ENCODE measurements around the gene KCNN2. TPM values are rescaled to one million over a fixed set of nuclear protein-coding genes. Genes with fewer than 3 reads are reported as not detected.

KCNN2 gene
- total and polyA plus RNA-seq, 10 of the 15 experiments (the other 5 are each of a cell fraction or from before 2014, with no cell fraction given): 0.21 to 3.6 (median 0.79) TPM

DNA sequence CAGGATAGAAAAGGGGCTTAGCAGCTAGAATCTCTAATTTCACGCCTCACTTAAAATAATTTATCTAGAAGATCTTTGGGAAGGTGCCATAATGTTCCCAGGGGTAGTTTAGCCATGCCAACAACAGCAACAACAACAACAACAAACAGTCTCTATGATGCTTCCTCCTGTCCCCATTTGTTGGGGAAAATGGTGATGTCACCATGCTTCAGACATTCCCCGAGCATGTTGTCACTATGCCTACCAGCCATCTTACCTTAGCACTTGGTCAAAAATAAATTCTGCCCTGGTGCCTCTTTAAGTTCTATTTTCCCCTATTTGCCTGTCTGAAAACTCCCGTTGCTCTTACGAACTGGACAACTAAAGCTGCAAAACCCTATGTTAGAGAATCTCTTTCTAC is 76.6 kb downstream of the KCNN2 start (continued):
- TF ChIP-seq, protein P1, sequence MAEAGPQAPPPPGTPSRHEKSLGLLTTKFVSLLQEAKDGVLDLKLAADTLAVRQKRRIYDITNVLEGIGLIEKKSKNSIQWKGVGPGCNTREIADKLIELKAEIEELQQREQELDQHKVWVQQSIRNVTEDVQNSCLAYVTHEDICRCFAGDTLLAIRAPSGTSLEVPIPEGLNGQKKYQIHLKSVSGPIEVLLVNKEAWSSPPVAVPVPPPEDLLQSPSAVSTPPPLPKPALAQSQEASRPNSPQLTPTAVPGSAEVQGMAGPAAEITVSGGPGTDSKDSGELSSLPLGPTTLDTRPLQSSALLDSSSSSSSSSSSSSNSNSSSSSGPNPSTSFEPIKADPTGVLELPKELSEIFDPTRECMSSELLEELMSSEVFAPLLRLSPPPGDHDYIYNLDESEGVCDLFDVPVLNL (IDR thresholded peaks at IDR 0.05; ENCODE audit: low read depth, low read length): no peak
- TF ChIP-seq, protein P2, sequence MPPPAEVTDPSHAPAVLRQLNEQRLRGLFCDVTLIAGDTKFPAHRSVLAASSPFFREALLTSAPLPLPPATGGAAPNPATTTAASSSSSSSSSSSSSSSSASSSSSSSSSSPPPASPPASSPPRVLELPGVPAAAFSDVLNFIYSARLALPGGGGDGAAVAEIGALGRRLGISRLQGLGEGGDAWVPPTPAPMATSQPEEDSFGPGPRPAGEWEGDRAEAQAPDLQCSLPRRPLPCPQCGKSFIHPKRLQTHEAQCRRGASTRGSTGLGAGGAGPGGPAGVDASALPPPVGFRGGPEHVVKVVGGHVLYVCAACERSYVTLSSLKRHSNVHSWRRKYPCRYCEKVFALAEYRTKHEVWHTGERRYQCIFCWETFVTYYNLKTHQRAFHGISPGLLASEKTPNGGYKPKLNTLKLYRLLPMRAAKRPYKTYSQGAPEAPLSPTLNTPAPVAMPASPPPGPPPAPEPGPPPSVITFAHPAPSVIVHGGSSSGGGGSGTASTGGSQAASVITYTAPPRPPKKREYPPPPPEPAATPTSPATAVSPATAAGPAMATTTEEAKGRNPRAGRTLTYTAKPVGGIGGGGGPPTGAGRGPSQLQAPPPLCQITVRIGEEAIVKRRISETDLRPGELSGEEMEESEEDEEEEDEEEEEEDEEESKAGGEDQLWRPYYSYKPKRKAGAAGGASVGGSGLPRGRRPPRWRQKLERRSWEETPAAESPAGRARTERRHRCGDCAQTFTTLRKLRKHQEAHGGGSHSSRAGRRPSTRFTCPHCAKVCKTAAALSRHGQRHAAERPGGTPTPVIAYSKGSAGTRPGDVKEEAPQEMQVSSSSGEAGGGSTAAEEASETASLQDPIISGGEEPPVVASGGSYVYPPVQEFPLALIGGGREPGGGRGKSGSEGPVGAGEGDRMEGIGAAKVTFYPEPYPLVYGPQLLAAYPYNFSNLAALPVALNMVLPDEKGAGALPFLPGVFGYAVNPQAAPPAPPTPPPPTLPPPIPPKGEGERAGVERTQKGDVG (CRISPR knock-in tag; IDR thresholded peaks at IDR 0.05): no peak
- TF ChIP-seq RCOR1 (conservative IDR thresholded peaks at IDR 0.05; ENCODE audit: low read depth, low read length): no peak
- TF ChIP-seq NBN (IDR thresholded peaks at IDR 0.05): no peak

DNA sequence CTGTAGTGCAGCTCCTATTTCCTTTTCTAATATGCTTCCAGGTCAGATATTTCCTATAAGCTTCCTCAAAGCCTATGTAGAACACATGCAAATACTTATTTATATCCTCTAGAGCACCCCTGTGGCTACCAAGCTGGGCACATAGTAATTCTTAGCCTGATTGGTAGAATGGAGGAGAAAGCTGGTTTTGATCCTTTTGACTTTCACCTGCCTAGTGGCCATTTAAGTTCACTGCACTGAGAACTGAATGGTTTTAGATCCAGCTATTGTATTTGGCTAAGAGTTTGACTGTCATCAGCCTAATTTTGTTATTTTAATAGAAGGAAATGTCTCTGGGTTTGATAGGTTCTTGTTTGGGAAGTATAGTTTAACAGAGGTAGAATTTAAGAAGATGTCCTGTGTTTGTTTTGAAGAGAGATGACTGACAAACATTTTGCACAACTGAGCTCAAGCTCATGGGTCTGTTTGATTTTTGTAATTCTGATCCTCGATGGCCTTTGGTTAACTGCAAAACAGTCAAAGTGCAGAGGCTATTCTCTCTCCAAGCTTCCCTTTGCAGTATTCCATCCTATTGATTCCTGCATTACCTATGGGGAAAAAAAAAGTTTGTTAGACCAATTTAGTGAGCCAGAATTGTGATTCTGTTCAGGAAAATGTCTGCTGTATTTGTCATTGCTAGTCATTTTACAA is 85.4 kb downstream of the KCNN2 start:
- CTCF ChIA-PET: interaction anchor here (0.6 to 10.8 kb wide), 26 partner anchors 10 to 835 kb away, joined by 3 to 347 read pairs (median 6); partner anchors contain the start of gene KCNN2
- H3K9me3 ChIP-seq (replicated peaks; ENCODE audit: control insufficient read depth, insufficient read depth, low read length): no peaks in the 10 kb centered on the region
- no peaks in the 10 kb centered on the region for H3K4me1 ChIP-seq (ENCODE audit: control insufficient read depth, insufficient read depth, low read length)

More for the DNA sequence above, 85.4 kb downstream of the KCNN2 start:
- Histone ChIP-seq H3K27ac (ENCODE audit: control insufficient read depth, insufficient read depth) (no peak overlapping the region), H4K20me1 (ENCODE audit: control insufficient read depth, insufficient read depth) (no peaks in the 10 kb centered on the region), H3K36me3 (ENCODE audit: control insufficient read depth in 2 of 2, insufficient read depth in 2 of 2, low read length in 1 of 2) (no peaks in the 10 kb centered on the region), H3K4me3 (no peak overlapping the region), H3K27me3 (replicated peaks in 1 of 2; ENCODE audit: control insufficient read depth in 2 of 2, insufficient read depth in 2 of 2, low read length in 1 of 2) (no peaks in the 10 kb centered on the region), H3K4me2 (ENCODE audit: control insufficient read depth, insufficient read depth) (no peak overlapping the region), H2AFZ (ENCODE audit: control insufficient read depth, low read depth, low read length) (no peak overlapping the region), H3K9ac (ENCODE audit: control insufficient read depth, insufficient read depth, low read length) (no peak overlapping the region), H3K79me2 (ENCODE audit: control insufficient read depth, insufficient read depth, low read length) (no peaks in the 10 kb centered on the region)
- DNase-seq (ENCODE audit: low read depth, low spot score) (no peak), ATAC-seq (peak; percentile 74), FAIRE-seq (no peak)
- no TSS peak for BruUV-seq (replicated peaks)
- TF ChIP-seq, protein P3, sequence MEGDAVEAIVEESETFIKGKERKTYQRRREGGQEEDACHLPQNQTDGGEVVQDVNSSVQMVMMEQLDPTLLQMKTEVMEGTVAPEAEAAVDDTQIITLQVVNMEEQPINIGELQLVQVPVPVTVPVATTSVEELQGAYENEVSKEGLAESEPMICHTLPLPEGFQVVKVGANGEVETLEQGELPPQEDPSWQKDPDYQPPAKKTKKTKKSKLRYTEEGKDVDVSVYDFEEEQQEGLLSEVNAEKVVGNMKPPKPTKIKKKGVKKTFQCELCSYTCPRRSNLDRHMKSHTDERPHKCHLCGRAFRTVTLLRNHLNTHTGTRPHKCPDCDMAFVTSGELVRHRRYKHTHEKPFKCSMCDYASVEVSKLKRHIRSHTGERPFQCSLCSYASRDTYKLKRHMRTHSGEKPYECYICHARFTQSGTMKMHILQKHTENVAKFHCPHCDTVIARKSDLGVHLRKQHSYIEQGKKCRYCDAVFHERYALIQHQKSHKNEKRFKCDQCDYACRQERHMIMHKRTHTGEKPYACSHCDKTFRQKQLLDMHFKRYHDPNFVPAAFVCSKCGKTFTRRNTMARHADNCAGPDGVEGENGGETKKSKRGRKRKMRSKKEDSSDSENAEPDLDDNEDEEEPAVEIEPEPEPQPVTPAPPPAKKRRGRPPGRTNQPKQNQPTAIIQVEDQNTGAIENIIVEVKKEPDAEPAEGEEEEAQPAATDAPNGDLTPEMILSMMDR (IDR thresholded peaks at IDR 0.05 in 2 of 3, conservative IDR thresholded peaks at IDR 0.05 in 1 of 3; ENCODE audit: control insufficient read depth in 2 of 3, extremely low read depth in 1 of 3, insufficient read depth in 1 of 3, low read depth in 3 of 3, low read length in 3 of 3): peak; percentile 28 to 47 (median 33); a peak in 4 of 6 replicates
- TF ChIP-seq SP1 (IDR thresholded peaks at IDR 0.05; ENCODE audit: low read depth, low read length) (no peak), RAD21 (IDR thresholded peaks at IDR 0.05; ENCODE audit: insufficient read depth, low read depth, low read length) (peak; percentile 51)
- 0% methylated on average over 1 of the region's 1 CpG for WGBS (ENCODE audit: insufficient coverage, insufficient replicate concordance, low lambda C conversion rate, missing lambda C conversion rate)
- in situ Hi-C loops (cut with MboI): loop anchor here (5.0 to 25.0 kb wide), 4 partner anchors 85 to 1140 kb away; partner anchors contain the start of gene KCNN2
- ChIA-PET SMC1A (ENCODE audit: uncharacterized antibody, unreplicated experiment) (interaction anchor here (0.6 to 9.1 kb wide), 26 partner anchors 9 to 1193 kb away, joined by 3 to 297 read pairs (median 4); partner anchors contain the start of gene KCNN2), RAD21 (ENCODE audit: unreplicated experiment) (interaction anchor here (0.8 to 9.7 kb wide), 16 partner anchors 9 to 767 kb away, joined by 3 to 318 read pairs (median 5); partner anchors contain the start of gene KCNN2), POLR2A (interaction anchor here (0.6 to 3.1 kb wide), 9 partner anchors 8 to 1520 kb away, joined by 3 to 16 read pairs (median 5); partner anchors contain the start of gene KCNN2)
- intact Hi-C loops (cut with micrococcal nuclease; ENCODE audit: unreplicated experiment): no loop called here
